ENCODE data around the gene TLL2.

TLL2 gene

GRCh38 chr10:96418582-96418981 lies 95.1 kb downstream of the TLL2 start:
- no peak for DNase-seq

GRCh38 chr10:96417441-96417840 lies 96.3 kb downstream of the TLL2 start:
- no peak for DNase-seq

- DNase-seq = no peak
Measured at GRCh38 chr10:96416643-96417042, 97.1 kb downstream of the TLL2 start.

GRCh38 chr10:96415891-96416554 lies 97.7 kb downstream of the TLL2 start:
- no peak for DNase-seq

- no peak for DNase-seq
Measured at GRCh38 chr10:96415150-96415890, 98.4 kb downstream of the TLL2 start.

- DNase-seq = no peak
Measured at GRCh38 chr10:96414303-96414702, 99.4 kb downstream of the TLL2 start.

- no peak for DNase-seq
Measured at GRCh38 chr10:96413151-96413787, 100.5 kb downstream of the TLL2 start.

GRCh38 chr10:96411716-96412320 lies 101.9 kb downstream of the TLL2 start:
- no peak for DNase-seq

- no peak for DNase-seq
Measured at GRCh38 chr10:96410296-96410695, 103.4 kb downstream of the TLL2 start.

- no peak for DNase-seq
Measured at GRCh38 chr10:96408201-96408600, 105.5 kb downstream of the TLL2 start.

GRCh38 chr10:96407560-96408069 lies 106.1 kb downstream of the TLL2 start:
- no peak for DNase-seq

GRCh38 chr10:96406091-96406490 lies 107.6 kb downstream of the TLL2 start:
- no peak for DNase-seq

GRCh38 chr10:96402417-96403305 lies 111.1 kb downstream of the TLL2 start:
- DNase-seq = no peak

GRCh38 chr10:96401036-96401435 lies 112.7 kb downstream of the TLL2 start:
- DNase-seq = no peak

- DNase-seq = no peak
Measured at GRCh38 chr10:96400465-96400864, 113.3 kb downstream of the TLL2 start.

GRCh38 chr10:96397902-96398301 lies 115.8 kb downstream of the TLL2 start:
- no peak for DNase-seq

- no peak for DNase-seq
Measured at GRCh38 chr10:96395931-96396877, 117.5 kb downstream of the TLL2 start.

- no peak for DNase-seq
Measured at GRCh38 chr10:96390460-96390864, 123.3 kb downstream of the TLL2 start.

- DNase-seq = no peak
Measured at GRCh38 chr10:96389785-96390184, 123.9 kb downstream of the TLL2 start.

GRCh38 chr10:96387601-96388000 lies 126.1 kb downstream of the TLL2 start:
- DNase-seq = no peak

- no peak for DNase-seq
Measured at GRCh38 chr10:96387161-96387560, 126.6 kb downstream of the TLL2 start.
